HCT116 (cell line): ENCODE results near the gene NRXN2.

Experiments used
- CTCF ChIP-seq, 3 experiments: fragments of 200-600 bp in 1 of 3; sonication (generic) in 1 of 3; IDR thresholded peaks in 2 of 3; conservative IDR thresholded peaks in 1 of 3; 2 replicates each; pipeline ENCODE4 v1.5.1; 2012 to 2017; ENCODE audit warnings: low read depth in 2 of 3, low read length in 2 of 3, antibody characterized with exemption in 1 of 3, borderline replicate concordance in 1 of 3, control low read depth in 1 of 3, mild to moderate bottlenecking in 1 of 3, mixed read lengths in 1 of 3, mixed run types in 1 of 3, moderate library complexity in 1 of 3; ENCODE audit not compliant: insufficient read depth in 1 of 3
- EZH2 ChIP-seq: fragments of 200-600 bp; sonication (generic); IDR thresholded peaks from 2 replicates; pipeline ENCODE4 v1.6.1; 2017; ENCODE audit warnings: antibody characterized with exemption, mixed run types
- POLR2A ChIP-seq: IDR thresholded peaks from 2 replicates; pipeline ENCODE4 v1.7.0; 2011; ENCODE audit warnings: borderline replicate concordance; ENCODE audit not compliant: insufficient read depth, insufficient read length; ENCODE audit errors: extremely low read depth

GRCh38 chr11:64713781-64714363 is 9.1 kb downstream of the NRXN2 start:
- TF ChIP-seq POLR2A (no peak), CTCF (IDR thresholded peaks at IDR 0.05 in 2 of 3, conservative IDR thresholded peaks at IDR 0.05 in 1 of 3; ENCODE audit: borderline replicate concordance in 1 of 3, insufficient read depth in 1 of 3, low read depth in 2 of 3, low read length in 2 of 3) (no peak), EZH2 (no peak)
